Measurements from ENCODE around the gene ZNF821.
"Not testable (repeated sequence)": the region's sequence is repeated elsewhere in the genome, so short reads cannot be mapped to it uniquely, and the experiment has no call there.

The ZNF821 gene

GRCh38 chr16:71826533-71827017 is 57.4 kb downstream of the ZNF821 start:
- in situ Hi-C loops (cut with HindIII; ENCODE audit: low sequenced_read_pairs): loop anchor here (5.0 kb wide), 3 partner anchors 39 to 89 kb away; no protein-coding TSS in a partner anchor

DNA sequence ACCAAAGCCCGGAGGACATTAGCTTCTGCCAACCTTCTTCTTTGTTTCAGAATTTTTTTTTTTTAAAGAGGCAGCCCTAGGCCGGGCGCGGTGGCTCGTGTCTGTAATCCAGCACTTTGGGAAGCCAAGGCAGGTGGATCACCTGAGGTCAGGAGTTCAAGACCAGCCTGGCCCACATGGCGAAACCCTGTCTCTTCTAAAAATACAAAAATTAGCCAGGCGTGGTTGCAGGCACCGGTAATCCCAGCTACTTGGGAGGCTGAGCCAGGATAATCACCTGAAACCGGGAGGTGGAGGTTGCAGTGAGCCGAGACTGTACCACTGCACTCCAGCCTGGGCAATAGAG is 66.9 kb downstream of the ZNF821 start:
- in situ Hi-C loops (cut with HindIII; ENCODE audit: low sequenced_read_pairs): not testable (repeated sequence)

- in situ Hi-C loops (cut with HindIII; ENCODE audit: low sequenced_read_pairs): no loop called here
Observed at GRCh38 chr16:71811261-71811803, 72.7 kb downstream of the ZNF821 start.

GRCh38 chr16:71810155-71810530 is 73.8 kb downstream of the ZNF821 start:
- in situ Hi-C loops (cut with HindIII; ENCODE audit: low sequenced_read_pairs): not testable (repeated sequence)

All from endothelial cell of hepatic sinusoid (primary cell).